ENCODE results near the gene LRP1B.

GRCh38 chr2:142150453-142150852, 19.6 kb upstream of the LRP1B start:
- TF ChIP-seq EP300 (IDR thresholded peaks at IDR 0.05) (no peak), NFE2L2 (conservative IDR thresholded peaks at IDR 0.05; ENCODE audit: low read length) (no peak), PHF8 (IDR thresholded peaks at IDR 0.05; ENCODE audit: borderline replicate concordance, low read depth) (no peak), MAFK (IDR thresholded peaks at IDR 0.05; ENCODE audit: partially characterized antibody) (no peak), USF2 (IDR thresholded peaks at IDR 0.05) (no peak), REST (IDR thresholded peaks at IDR 0.05) (no peak), POLR2A (IDR thresholded peaks at IDR 0.05; ENCODE audit: low read length) (no peak), RFX5 (IDR thresholded peaks at IDR 0.05) (no peak), NR3C1 (IDR thresholded peaks at IDR 0.05) (no peak), JUNB (IDR thresholded peaks at IDR 0.05) (no peak), CHD2 (IDR thresholded peaks at IDR 0.05; ENCODE audit: low read length, partially characterized antibody) (no peak)
- TF ChIP-seq, protein P1, sequence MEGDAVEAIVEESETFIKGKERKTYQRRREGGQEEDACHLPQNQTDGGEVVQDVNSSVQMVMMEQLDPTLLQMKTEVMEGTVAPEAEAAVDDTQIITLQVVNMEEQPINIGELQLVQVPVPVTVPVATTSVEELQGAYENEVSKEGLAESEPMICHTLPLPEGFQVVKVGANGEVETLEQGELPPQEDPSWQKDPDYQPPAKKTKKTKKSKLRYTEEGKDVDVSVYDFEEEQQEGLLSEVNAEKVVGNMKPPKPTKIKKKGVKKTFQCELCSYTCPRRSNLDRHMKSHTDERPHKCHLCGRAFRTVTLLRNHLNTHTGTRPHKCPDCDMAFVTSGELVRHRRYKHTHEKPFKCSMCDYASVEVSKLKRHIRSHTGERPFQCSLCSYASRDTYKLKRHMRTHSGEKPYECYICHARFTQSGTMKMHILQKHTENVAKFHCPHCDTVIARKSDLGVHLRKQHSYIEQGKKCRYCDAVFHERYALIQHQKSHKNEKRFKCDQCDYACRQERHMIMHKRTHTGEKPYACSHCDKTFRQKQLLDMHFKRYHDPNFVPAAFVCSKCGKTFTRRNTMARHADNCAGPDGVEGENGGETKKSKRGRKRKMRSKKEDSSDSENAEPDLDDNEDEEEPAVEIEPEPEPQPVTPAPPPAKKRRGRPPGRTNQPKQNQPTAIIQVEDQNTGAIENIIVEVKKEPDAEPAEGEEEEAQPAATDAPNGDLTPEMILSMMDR (IDR thresholded peaks at IDR 0.05): no peak

Measured in A549 (cell line).